ENCODE measurements around the gene CD53. TPM values are rescaled to one million over a fixed set of nuclear protein-coding genes. Genes with fewer than 3 reads are reported as not detected.

CD53 gene
- total and polyA plus RNA-seq, 9 of the 15 experiments (the other 6 are each of a cell fraction or from before 2014, with no cell fraction given): 63.5 to 220 (median 131) TPM

- POLR2A ChIA-PET: interaction anchor here (1.0 kb wide), 2 partner anchors 10 to 83 kb away, joined by 3 to 4 read pairs; no protein-coding TSS in a partner anchor
- intact Hi-C loops (cut with micrococcal nuclease) (no loop called here), in situ Hi-C loops (cut with MboI) (no loop called here)
- TF ChIP-seq ZNF407 (IDR thresholded peaks at IDR 0.05; ENCODE audit: low read depth): no peak
- TF ChIP-seq PKNOX1 (IDR thresholded peaks at IDR 0.05): 0 out of 2 replicates have a peak, but pooled peaks have one; percentile 11
- TF ChIP-seq ZNF324 (CRISPR knock-in tag; IDR thresholded peaks at IDR 0.05): no peak
- no peak for TF ChIP-seq PBX2 (CRISPR knock-in tag; IDR thresholded peaks at IDR 0.05; ENCODE audit: low read depth)
- TF ChIP-seq PBX2 (tag; conservative IDR thresholded peaks at IDR 0.05; ENCODE audit: low read depth): peak; percentile 54
- TF ChIP-seq MEIS2 (IDR thresholded peaks at IDR 0.05; ENCODE audit: partially characterized antibody): peak; percentile 66
- peaks cover 0 to 4% of the 10 kb centered on the region in 2 experiments; a peak in 1 of 5 replicates for H3K4me1 ChIP-seq (replicated peaks in 1 of 2; ENCODE audit: control insufficient read depth in 2 of 2, insufficient read depth in 2 of 2, low read length in 2 of 2)
- no peaks in the 10 kb centered on the region for H3K9me1 ChIP-seq (ENCODE audit: control insufficient read depth, insufficient read depth, low read length)
- no peak overlapping the region for H3K4me3 ChIP-seq
- FAIRE-seq (no peak), DNase-seq (ENCODE audit: extremely low read depth in 1 of 4, low spot score in 3 of 4) (no peak), ATAC-seq (peak; percentile 47)
- H3K27ac ChIP-seq (ENCODE audit: extremely low read depth, low read depth, low read length): no peak overlapping the region
- no peak overlapping the region for H3K9ac ChIP-seq (ENCODE audit: insufficient read depth in 1 of 2, low read depth in 2 of 2, low read length in 2 of 2)
- no peaks in the 10 kb centered on the region for H3K27me3 ChIP-seq (ENCODE audit: control insufficient read depth in 2 of 2, insufficient read depth in 2 of 2, low read length in 2 of 2)
- no peaks in the 10 kb centered on the region for H4K20me1 ChIP-seq (replicated peaks; ENCODE audit: control insufficient read depth, insufficient read depth, low read length)
- no peak overlapping the region; the same call in 1 of the 2 replicates for H3K4me2 ChIP-seq (ENCODE audit: insufficient read depth, low read length)
- H3K36me3 ChIP-seq (ENCODE audit: control insufficient read depth, insufficient read depth, low read length): no peaks in the 10 kb centered on the region
- no peaks in the 10 kb centered on the region for H3K79me2 ChIP-seq (ENCODE audit: control insufficient read depth, insufficient read depth, low read length)
- H3K9me3 ChIP-seq (replicated peaks; ENCODE audit: control insufficient read depth, insufficient read depth, low read depth, low read length): no peaks in the 10 kb centered on the region
- CTCF ChIA-PET (ENCODE audit: low intra/inter-chr PET ratio): no interaction called here
- BruUV-seq (replicated peaks): no TSS peak
- WGBS (ENCODE audit: insufficient coverage, low coverage, missing lambda C conversion rate): 6% methylated on average over 4 of the region's 4 CpGs
- H2AFZ ChIP-seq (ENCODE audit: low read depth, low read length): peak overlapping the region; percentile 57; the same call in 1 of the 2 replicates
Observed at GRCh38 chr1:110846861-110847260, 26.1 kb upstream of the CD53 start.

Data from K562 (cell line).